GM18517 (cell line): Measurements from ENCODE around the gene GRIN3B.

ENCODE experiments used
- ATAC-seq: cut with Tn5 transposase; IDR thresholded peaks from one replicate; pipeline ENCODE4 v1.9.1; 2021; ENCODE audit warnings: mild to moderate bottlenecking, moderate library complexity; ENCODE audit not compliant: unreplicated experiment

GRIN3B gene

GRCh38 chr19:1054102-1055027 lies 54.1 kb downstream of the GRIN3B start:
- ATAC-seq = no peak

- no peak for ATAC-seq
Observed at GRCh38 chr19:1055028-1055425, 54.8 kb downstream of the GRIN3B start.

GRCh38 chr19:1055886-1056620 lies 55.8 kb downstream of the GRIN3B start:
- ATAC-seq = no peak

GRCh38 chr19:1057176-1057855 lies 57.1 kb downstream of the GRIN3B start:
- ATAC-seq = no peak

GRCh38 chr19:1058112-1058511 lies 57.9 kb downstream of the GRIN3B start:
- no peak for ATAC-seq
